ENCODE data around the gene ZNF385D.

The ZNF385D gene

GRCh38 chr3:21747966-21748555 is 2.9 kb downstream of the ZNF385D start:
- DNase-seq: no peak

- no peak for DNase-seq
Observed at GRCh38 chr3:21747376-21747775, 3.6 kb downstream of the ZNF385D start.

- no peak for DNase-seq
Observed at GRCh38 chr3:21745966-21746365, 5.0 kb downstream of the ZNF385D start.

- DNase-seq: no peak
Observed at GRCh38 chr3:21744793-21745192, 6.2 kb downstream of the ZNF385D start.

- DNase-seq: no peak
Observed at GRCh38 chr3:21738935-21739702, 11.9 kb downstream of the ZNF385D start.

- DNase-seq: no peak
Observed at GRCh38 chr3:21738283-21738682, 12.7 kb downstream of the ZNF385D start.

- DNase-seq: no peak
Observed at GRCh38 chr3:21734746-21735145, 16.3 kb downstream of the ZNF385D start.

- DNase-seq: no peak
Observed at GRCh38 chr3:21729888-21730459, 21.0 kb downstream of the ZNF385D start.

- DNase-seq: no peak
Observed at GRCh38 chr3:21729331-21729730, 21.7 kb downstream of the ZNF385D start.

- no peak for DNase-seq
Observed at GRCh38 chr3:21722768-21723167, 28.2 kb downstream of the ZNF385D start.

- DNase-seq: no peak
Observed at GRCh38 chr3:21722301-21722700, 28.7 kb downstream of the ZNF385D start.

- DNase-seq: no peak
Observed at GRCh38 chr3:21718943-21719591, 31.9 kb downstream of the ZNF385D start.

- DNase-seq: no peak
Observed at GRCh38 chr3:21718161-21718765, 32.7 kb downstream of the ZNF385D start.

- no peak for DNase-seq
Observed at GRCh38 chr3:21715662-21716061, 35.3 kb downstream of the ZNF385D start.

GRCh38 chr3:21705769-21706168 is 45.2 kb downstream of the ZNF385D start:
- DNase-seq: no peak

- no peak for DNase-seq
Observed at GRCh38 chr3:21704796-21705195, 46.2 kb downstream of the ZNF385D start.

- no peak for DNase-seq
Observed at GRCh38 chr3:21703291-21703690, 47.7 kb downstream of the ZNF385D start.

- DNase-seq: no peak
Observed at GRCh38 chr3:21697707-21698106, 53.3 kb downstream of the ZNF385D start.

GRCh38 chr3:21694506-21694905 is 56.5 kb downstream of the ZNF385D start:
- no peak for DNase-seq

GRCh38 chr3:21691036-21691435 is 60.0 kb downstream of the ZNF385D start:
- DNase-seq: no peak

GRCh38 chr3:21682206-21682605 is 68.8 kb downstream of the ZNF385D start:
- DNase-seq: no peak

GRCh38 chr3:21673393-21673792 is 77.6 kb downstream of the ZNF385D start:
- no peak for DNase-seq

GRCh38 chr3:21672303-21672702 is 78.7 kb downstream of the ZNF385D start:
- DNase-seq: no peak

Measured in inflammatory macrophage (primary cell).